ENCODE data around the gene RNU1-1. TPM values are rescaled to one million over a fixed set of nuclear protein-coding genes. Genes with fewer than 3 reads are reported as not detected.
A peak's percentile ranks its signal among the peaks of the same experiment; 100 is the strongest.
"Not testable (repeated sequence)": the region's sequence is repeated elsewhere in the genome, so short reads cannot be mapped to it uniquely, and the experiment has no call there.

Gene RNU1-1
- total and polyA plus RNA-seq, 8 donors: 687 to 5,169 (median 2,340) TPM; not detected in 2

- H3K9me3 ChIP-seq; H3K27ac ChIP-seq; intact Hi-C loops (cut with DNase I); DNase-seq; H3K36me3 ChIP-seq; H3K4me3 ChIP-seq; H3K4me1 ChIP-seq; H3K27me3 ChIP-seq; FAIRE-seq: not testable (repeated sequence)
- peak in 1 of 4 donors; percentile 54 for ATAC-seq
- WGBS, 2 donors: 89 to 90% methylated on average over 7 of the region's 7 CpGs
Observed at GRCh38 chr1:16492937-16493336, 21.1 kb downstream of the RNU1-1 start.

GRCh38 chr1:16491056-16491675 lies 22.9 kb downstream of the RNU1-1 start:
- H3K27ac ChIP-seq: no peak overlapping the region
- no peak overlapping the region for H3K4me3 ChIP-seq
- FAIRE-seq (no peak), ATAC-seq (no peak), DNase-seq (no peak)
- H3K27me3 ChIP-seq: no peaks in the 10 kb centered on the region
- no peaks in the 10 kb centered on the region for H3K9me3 ChIP-seq
- intact Hi-C loops (cut with DNase I): no loop called here
- H3K36me3 ChIP-seq: no peaks in the 10 kb centered on the region
- 81 to 94% methylated on average over 9 of the region's 9 CpGs for WGBS, 2 donors
- no peaks in the 10 kb centered on the region for H3K4me1 ChIP-seq
- TF ChIP-seq CTCF (IDR thresholded peaks at IDR 0.05): no peak

GRCh38 chr1:16489195-16489880 lies 24.7 kb downstream of the RNU1-1 start:
- DNase-seq; H3K27me3 ChIP-seq; H3K27ac ChIP-seq; H3K4me3 ChIP-seq; FAIRE-seq; H3K4me1 ChIP-seq; ATAC-seq; intact Hi-C loops (cut with DNase I); H3K36me3 ChIP-seq; H3K9me3 ChIP-seq: not testable (repeated sequence)
- 89 to 92% methylated on average over 9 of the region's 9 CpGs for WGBS, 2 donors

GRCh38 chr1:16487011-16487410 lies 27.1 kb downstream of the RNU1-1 start:
- H3K4me1 ChIP-seq; H3K4me3 ChIP-seq; H3K36me3 ChIP-seq; H3K9me3 ChIP-seq; ATAC-seq; H3K27ac ChIP-seq; intact Hi-C loops (cut with DNase I); FAIRE-seq; DNase-seq; H3K27me3 ChIP-seq: not testable (repeated sequence)

- peak in 3 of 4 donors; percentile 27 to 83 (median 78) for ATAC-seq
- H3K27ac ChIP-seq; FAIRE-seq; H3K4me3 ChIP-seq; H3K27me3 ChIP-seq; H3K36me3 ChIP-seq; intact Hi-C loops (cut with DNase I); H3K4me1 ChIP-seq; H3K9me3 ChIP-seq: not testable (repeated sequence)
- DNase-seq: peak in 3 of 6 donors; percentile 30 to 80 (median 51)
- WGBS, 2 donors: 88 to 90% methylated on average over 7 to 8 of the region's 8 CpGs
Observed at GRCh38 chr1:16486316-16486715, 27.8 kb downstream of the RNU1-1 start.

DNA sequence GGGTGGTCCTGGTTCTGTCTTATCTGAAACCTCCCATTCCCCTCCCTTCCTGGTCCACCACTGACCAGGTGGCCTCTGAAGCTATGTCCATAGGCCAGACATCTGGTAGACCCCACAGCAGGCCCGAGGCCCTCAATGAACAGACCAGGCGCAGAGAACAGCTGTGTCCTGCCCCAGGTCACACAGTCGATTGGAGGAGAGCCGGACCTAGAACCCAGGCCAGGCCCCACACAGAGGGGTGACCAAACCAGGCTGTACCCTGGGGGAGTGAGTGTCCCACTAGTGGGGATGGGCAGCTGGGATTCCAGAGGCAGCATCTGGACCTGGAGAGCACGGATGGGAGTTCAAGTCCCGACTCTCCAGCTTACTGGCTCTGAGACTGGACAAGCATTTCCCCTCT lies 29.2 kb downstream of the RNU1-1 start:
- ATAC-seq: no peak
- no peak for FAIRE-seq
- H3K27ac ChIP-seq: no peak overlapping the region
- H3K27me3 ChIP-seq: no peaks in the 10 kb centered on the region
- TF ChIP-seq CTCF (IDR thresholded peaks at IDR 0.05): no peak
- H3K36me3 ChIP-seq: peaks cover 0 to 7% (median 0%) of the 10 kb centered on the region in 3 donors
- no peaks in the 10 kb centered on the region for H3K4me1 ChIP-seq
- 81 to 87% methylated on average over 6 of the region's 6 CpGs for WGBS, 2 donors
- no peak for DNase-seq
- no peaks in the 10 kb centered on the region for H3K9me3 ChIP-seq
- intact Hi-C loops (cut with DNase I): no loop called here
- H3K4me3 ChIP-seq: no peak overlapping the region

DNA sequence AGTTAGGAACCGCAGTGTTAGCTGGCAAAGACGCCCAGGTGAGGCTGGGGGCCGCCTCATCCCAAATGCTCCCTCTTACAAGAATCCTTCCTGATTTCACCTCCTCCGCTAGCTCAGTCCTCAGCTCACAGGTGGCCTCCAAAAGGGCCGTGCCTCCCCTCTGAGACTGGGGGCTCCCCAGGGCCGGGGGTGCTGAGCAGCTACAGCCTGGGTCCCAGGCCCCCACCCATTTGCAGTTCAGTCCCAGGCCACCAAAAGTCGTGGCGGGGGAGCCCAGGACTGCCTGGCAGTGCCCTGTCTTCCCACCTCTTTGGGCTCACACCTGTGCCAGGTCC lies 29.6 kb downstream of the RNU1-1 start:
- ATAC-seq: no peak

GRCh38 chr1:16483639-16484500 lies 30.2 kb downstream of the RNU1-1 start:
- not testable (repeated sequence) for H3K36me3 ChIP-seq

More for the DNA sequence above, 29.6 kb downstream of the RNU1-1 start:
- DNase-seq (no peak), FAIRE-seq (no peak)
- TF ChIP-seq CTCF (IDR thresholded peaks at IDR 0.05): no peak
- WGBS, 2 donors: 88 to 91% methylated on average over 8 of the region's 8 CpGs
- no peaks in the 10 kb centered on the region for H3K4me1 ChIP-seq
- H3K9me3 ChIP-seq: no peaks in the 10 kb centered on the region
- no peaks in the 10 kb centered on the region for H3K27me3 ChIP-seq
- H3K4me3 ChIP-seq: no peak overlapping the region
- intact Hi-C loops (cut with DNase I): no loop called here
- peaks cover 0 to 7% (median 0%) of the 10 kb centered on the region in 3 donors for H3K36me3 ChIP-seq
- no peak overlapping the region for H3K27ac ChIP-seq

DNA sequence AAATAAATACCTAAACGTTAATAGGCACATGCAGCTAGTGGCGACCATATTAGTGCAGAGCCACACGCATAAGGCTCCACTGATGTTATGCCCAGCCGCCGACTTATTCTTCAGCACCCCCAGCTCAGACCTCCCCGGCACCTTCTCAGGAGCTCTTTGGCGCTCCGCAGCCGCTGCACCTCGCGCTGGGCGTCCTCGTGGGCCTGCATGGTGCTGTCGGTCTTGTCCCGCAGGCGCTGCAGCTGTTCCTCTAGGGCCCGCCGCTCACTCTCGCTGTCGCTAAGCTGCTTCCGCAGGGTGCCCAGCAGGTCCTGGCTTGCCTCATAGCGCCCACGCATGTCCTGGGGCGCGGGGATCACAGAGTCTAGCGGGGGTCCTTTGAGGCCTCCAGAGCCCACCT lies 30.9 kb downstream of the RNU1-1 start:
- H3K27ac ChIP-seq; H3K4me1 ChIP-seq; DNase-seq; intact Hi-C loops (cut with DNase I); H3K27me3 ChIP-seq; H3K36me3 ChIP-seq; ATAC-seq; FAIRE-seq; H3K4me3 ChIP-seq; H3K9me3 ChIP-seq: not testable (repeated sequence)
- 97 to 98% methylated on average over 26 of the region's 26 CpGs for WGBS, 2 donors

More at GRCh38 chr1:16483639-16484500, 30.2 kb downstream of the RNU1-1 start:
- H3K27me3 ChIP-seq; FAIRE-seq; H3K27ac ChIP-seq; ATAC-seq; DNase-seq; H3K9me3 ChIP-seq; H3K4me1 ChIP-seq; H3K4me3 ChIP-seq; intact Hi-C loops (cut with DNase I): not testable (repeated sequence)
- 89 to 91% methylated on average over 41 to 45 of the region's 45 CpGs for WGBS, 2 donors
